ENCODE measurements around the gene SEMA4B. TPM values are rescaled to one million over a fixed set of nuclear protein-coding genes. Genes with fewer than 3 reads are reported as not detected.

SEMA4B gene
- total and polyA plus RNA-seq, 10 of the 15 experiments (the other 5 are each of a cell fraction or from before 2014, with no cell fraction given): 0.87 to 26.0 (median 9.3) TPM

DNA sequence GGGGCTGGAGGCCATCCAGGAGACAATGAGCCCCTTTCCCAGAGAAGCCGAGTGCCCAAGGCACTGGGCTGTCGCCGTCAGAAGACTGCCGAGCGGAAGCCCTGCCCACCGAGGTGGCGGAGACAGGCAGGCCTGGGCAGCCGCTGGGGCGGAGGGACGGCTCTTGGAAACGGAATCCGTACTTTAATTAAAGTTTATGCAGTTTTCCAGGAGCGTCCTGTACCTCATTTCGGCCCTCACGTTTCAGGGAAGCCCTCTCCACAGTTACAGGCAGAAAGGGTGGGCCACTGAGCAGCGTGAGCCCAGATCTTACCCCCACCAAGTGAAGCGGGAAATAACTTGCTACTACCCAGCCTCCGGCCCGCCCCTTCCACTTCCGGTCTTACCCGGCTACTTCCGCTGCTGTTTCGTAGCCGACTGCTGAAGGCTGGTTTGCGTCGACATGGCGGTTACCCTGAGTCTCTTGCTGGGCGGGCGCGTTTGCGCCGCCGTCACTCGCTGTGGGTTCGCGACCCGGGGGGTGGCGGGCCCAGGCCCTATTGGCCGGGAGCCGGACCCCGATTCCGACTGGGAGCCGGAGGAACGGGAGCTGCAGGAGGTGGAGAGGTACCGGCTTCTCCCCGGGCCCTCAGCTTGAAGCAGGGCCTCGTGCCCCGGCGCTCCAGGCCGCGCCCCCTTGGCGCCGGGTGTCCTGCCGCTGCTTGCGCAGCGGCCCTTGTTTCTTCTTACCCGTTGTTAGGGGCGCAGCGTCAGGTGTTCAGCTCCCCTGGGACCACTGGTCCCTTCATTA lies 64.3 kb downstream of the SEMA4B start, which contains the start of gene NGRN (continued):
- TF ChIP-seq, protein P1, sequence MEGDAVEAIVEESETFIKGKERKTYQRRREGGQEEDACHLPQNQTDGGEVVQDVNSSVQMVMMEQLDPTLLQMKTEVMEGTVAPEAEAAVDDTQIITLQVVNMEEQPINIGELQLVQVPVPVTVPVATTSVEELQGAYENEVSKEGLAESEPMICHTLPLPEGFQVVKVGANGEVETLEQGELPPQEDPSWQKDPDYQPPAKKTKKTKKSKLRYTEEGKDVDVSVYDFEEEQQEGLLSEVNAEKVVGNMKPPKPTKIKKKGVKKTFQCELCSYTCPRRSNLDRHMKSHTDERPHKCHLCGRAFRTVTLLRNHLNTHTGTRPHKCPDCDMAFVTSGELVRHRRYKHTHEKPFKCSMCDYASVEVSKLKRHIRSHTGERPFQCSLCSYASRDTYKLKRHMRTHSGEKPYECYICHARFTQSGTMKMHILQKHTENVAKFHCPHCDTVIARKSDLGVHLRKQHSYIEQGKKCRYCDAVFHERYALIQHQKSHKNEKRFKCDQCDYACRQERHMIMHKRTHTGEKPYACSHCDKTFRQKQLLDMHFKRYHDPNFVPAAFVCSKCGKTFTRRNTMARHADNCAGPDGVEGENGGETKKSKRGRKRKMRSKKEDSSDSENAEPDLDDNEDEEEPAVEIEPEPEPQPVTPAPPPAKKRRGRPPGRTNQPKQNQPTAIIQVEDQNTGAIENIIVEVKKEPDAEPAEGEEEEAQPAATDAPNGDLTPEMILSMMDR (IDR thresholded peaks at IDR 0.05 in 2 of 3, conservative IDR thresholded peaks at IDR 0.05 in 1 of 3; ENCODE audit: control insufficient read depth in 2 of 3, extremely low read depth in 1 of 3, insufficient read depth in 1 of 3, low read depth in 3 of 3, low read length in 3 of 3): no peak
- TF ChIP-seq NR2C1 (IDR thresholded peaks at IDR 0.05): peak; percentile 30; the same call in 1 of the 2 replicates
- TF ChIP-seq WRNIP1 (IDR thresholded peaks at IDR 0.05; ENCODE audit: borderline replicate concordance, low read depth, low read length): no peak
- TF ChIP-seq, protein P2, sequence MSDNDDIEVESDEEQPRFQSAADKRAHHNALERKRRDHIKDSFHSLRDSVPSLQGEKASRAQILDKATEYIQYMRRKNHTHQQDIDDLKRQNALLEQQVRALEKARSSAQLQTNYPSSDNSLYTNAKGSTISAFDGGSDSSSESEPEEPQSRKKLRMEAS (IDR thresholded peaks at IDR 0.05; ENCODE audit: low read depth, low read length): peak; percentile 83
- no peak for TF ChIP-seq ZNF384 (IDR thresholded peaks at IDR 0.05; ENCODE audit: borderline replicate concordance, low read depth, low read length)
- peak; percentile 99 for TF ChIP-seq POLR2AphosphoS5 (IDR thresholded peaks at IDR 0.05; ENCODE audit: low read length)
- TF ChIP-seq RELA (IDR thresholded peaks at IDR 0.05; ENCODE audit: borderline replicate concordance, partially characterized antibody): no peak
- TF ChIP-seq, protein P3, sequence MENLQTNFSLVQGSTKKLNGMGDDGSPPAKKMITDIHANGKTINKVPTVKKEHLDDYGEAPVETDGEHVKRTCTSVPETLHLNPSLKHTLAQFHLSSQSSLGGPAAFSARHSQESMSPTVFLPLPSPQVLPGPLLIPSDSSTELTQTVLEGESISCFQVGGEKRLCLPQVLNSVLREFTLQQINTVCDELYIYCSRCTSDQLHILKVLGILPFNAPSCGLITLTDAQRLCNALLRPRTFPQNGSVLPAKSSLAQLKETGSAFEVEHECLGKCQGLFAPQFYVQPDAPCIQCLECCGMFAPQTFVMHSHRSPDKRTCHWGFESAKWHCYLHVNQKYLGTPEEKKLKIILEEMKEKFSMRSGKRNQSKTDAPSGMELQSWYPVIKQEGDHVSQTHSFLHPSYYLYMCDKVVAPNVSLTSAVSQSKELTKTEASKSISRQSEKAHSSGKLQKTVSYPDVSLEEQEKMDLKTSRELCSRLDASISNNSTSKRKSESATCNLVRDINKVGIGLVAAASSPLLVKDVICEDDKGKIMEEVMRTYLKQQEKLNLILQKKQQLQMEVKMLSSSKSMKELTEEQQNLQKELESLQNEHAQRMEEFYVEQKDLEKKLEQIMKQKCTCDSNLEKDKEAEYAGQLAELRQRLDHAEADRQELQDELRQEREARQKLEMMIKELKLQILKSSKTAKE (IDR thresholded peaks at IDR 0.05; ENCODE audit: low read depth, poor library complexity, severe bottlenecking): peak; percentile 49
- TF ChIP-seq, protein P4, sequence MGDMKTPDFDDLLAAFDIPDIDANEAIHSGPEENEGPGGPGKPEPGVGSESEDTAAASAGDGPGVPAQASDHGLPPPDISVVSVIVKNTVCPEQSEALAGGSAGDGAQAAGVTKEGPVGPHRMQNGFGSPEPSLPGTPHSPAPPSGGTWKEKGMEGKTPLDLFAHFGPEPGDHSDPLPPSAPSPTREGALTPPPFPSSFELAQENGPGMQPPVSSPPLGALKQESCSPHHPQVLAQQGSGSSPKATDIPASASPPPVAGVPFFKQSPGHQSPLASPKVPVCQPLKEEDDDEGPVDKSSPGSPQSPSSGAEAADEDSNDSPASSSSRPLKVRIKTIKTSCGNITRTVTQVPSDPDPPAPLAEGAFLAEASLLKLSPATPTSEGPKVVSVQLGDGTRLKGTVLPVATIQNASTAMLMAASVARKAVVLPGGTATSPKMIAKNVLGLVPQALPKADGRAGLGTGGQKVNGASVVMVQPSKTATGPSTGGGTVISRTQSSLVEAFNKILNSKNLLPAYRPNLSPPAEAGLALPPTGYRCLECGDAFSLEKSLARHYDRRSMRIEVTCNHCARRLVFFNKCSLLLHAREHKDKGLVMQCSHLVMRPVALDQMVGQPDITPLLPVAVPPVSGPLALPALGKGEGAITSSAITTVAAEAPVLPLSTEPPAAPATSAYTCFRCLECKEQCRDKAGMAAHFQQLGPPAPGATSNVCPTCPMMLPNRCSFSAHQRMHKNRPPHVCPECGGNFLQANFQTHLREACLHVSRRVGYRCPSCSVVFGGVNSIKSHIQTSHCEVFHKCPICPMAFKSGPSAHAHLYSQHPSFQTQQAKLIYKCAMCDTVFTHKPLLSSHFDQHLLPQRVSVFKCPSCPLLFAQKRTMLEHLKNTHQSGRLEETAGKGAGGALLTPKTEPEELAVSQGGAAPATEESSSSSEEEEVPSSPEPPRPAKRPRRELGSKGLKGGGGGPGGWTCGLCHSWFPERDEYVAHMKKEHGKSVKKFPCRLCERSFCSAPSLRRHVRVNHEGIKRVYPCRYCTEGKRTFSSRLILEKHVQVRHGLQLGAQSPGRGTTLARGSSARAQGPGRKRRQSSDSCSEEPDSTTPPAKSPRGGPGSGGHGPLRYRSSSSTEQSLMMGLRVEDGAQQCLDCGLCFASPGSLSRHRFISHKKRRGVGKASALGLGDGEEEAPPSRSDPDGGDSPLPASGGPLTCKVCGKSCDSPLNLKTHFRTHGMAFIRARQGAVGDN (IDR thresholded peaks at IDR 0.05): peak; percentile 89
- TF ChIP-seq RBBP5 (conservative IDR thresholded peaks at IDR 0.05): no peak
- TF ChIP-seq, protein P5, sequence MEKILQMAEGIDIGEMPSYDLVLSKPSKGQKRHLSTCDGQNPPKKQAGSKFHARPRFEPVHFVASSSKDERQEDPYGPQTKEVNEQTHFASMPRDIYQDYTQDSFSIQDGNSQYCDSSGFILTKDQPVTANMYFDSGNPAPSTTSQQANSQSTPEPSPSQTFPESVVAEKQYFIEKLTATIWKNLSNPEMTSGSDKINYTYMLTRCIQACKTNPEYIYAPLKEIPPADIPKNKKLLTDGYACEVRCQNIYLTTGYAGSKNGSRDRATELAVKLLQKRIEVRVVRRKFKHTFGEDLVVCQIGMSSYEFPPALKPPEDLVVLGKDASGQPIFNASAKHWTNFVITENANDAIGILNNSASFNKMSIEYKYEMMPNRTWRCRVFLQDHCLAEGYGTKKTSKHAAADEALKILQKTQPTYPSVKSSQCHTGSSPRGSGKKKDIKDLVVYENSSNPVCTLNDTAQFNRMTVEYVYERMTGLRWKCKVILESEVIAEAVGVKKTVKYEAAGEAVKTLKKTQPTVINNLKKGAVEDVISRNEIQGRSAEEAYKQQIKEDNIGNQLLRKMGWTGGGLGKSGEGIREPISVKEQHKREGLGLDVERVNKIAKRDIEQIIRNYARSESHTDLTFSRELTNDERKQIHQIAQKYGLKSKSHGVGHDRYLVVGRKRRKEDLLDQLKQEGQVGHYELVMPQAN (conservative IDR thresholded peaks at IDR 0.05): peak; percentile 95
- TF ChIP-seq, protein P6, sequence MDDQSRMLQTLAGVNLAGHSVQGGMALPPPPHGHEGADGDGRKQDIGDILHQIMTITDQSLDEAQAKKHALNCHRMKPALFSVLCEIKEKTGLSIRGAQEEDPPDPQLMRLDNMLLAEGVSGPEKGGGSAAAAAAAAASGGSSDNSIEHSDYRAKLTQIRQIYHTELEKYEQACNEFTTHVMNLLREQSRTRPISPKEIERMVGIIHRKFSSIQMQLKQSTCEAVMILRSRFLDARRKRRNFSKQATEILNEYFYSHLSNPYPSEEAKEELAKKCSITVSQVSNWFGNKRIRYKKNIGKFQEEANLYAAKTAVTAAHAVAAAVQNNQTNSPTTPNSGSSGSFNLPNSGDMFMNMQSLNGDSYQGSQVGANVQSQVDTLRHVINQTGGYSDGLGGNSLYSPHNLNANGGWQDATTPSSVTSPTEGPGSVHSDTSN (IDR thresholded peaks at IDR 0.05; ENCODE audit: insufficient replicate concordance, low read depth, low read length): peak; percentile 69
- TF ChIP-seq MYC (IDR thresholded peaks at IDR 0.05; ENCODE audit: insufficient read depth, insufficient read length, insufficient replicate concordance, low read length, severe bottlenecking): peak; percentile 54
- TF ChIP-seq, protein P7, sequence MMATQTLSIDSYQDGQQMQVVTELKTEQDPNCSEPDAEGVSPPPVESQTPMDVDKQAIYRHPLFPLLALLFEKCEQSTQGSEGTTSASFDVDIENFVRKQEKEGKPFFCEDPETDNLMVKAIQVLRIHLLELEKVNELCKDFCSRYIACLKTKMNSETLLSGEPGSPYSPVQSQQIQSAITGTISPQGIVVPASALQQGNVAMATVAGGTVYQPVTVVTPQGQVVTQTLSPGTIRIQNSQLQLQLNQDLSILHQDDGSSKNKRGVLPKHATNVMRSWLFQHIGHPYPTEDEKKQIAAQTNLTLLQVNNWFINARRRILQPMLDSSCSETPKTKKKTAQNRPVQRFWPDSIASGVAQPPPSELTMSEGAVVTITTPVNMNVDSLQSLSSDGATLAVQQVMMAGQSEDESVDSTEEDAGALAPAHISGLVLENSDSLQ (IDR thresholded peaks at IDR 0.05): peak; percentile 88
